H9 (cell line): Measurements from ENCODE around the gene FUT6. TPM values are rescaled to one million over a fixed set of nuclear protein-coding genes. Genes with fewer than 3 reads are reported as not detected.

Experiments
- DNase-seq: peaks from one replicate; pipeline ENCODE4 v3.0.0-alpha.2; 2017
- H2AFZ ChIP-seq: one replicate; pipeline ENCODE4 v1.6.1; 2013; ENCODE audit warnings: mild to moderate bottlenecking, low read length, control low read depth, moderate library complexity
- H2AK5ac ChIP-seq: 2 replicates; pipeline ENCODE4 v1.6.1; 2013; ENCODE audit warnings: low read length, control low read depth, mixed read lengths; ENCODE audit not compliant: insufficient read length
- H2BK120ac ChIP-seq: one replicate; pipeline ENCODE4 v1.6.1; 2013; ENCODE audit warnings: low read depth, mild to moderate bottlenecking, low read length, control low read depth, inconsistent platforms; ENCODE audit not compliant: poor library complexity, severe bottlenecking
- H2BK12ac ChIP-seq: 2 replicates; pipeline ENCODE4 v1.6.1; 2013; ENCODE audit warnings: low read length, control low read depth, mixed read lengths, low read depth; ENCODE audit not compliant: insufficient read length
- H2BK15ac ChIP-seq: 2 replicates; pipeline ENCODE4 v1.6.1; 2013; ENCODE audit warnings: low read depth, low read length, control low read depth
- H2BK20ac ChIP-seq: one replicate; pipeline ENCODE4 v1.6.1; 2013; ENCODE audit warnings: low read depth, mild to moderate bottlenecking, low read length, control low read depth, inconsistent platforms; ENCODE audit not compliant: poor library complexity, severe bottlenecking
- H2BK5ac ChIP-seq: 2 replicates; pipeline ENCODE4 v1.6.1; 2013; ENCODE audit warnings: low read length, control low read depth, mixed read lengths; ENCODE audit not compliant: insufficient read length
- H3K14ac ChIP-seq: 2 replicates; pipeline ENCODE4 v1.6.1; 2013; ENCODE audit warnings: low read length, control low read depth; ENCODE audit not compliant: insufficient read depth
- H3K18ac ChIP-seq: 2 replicates; pipeline ENCODE4 v1.6.1; 2013; ENCODE audit warnings: low read depth, mild to moderate bottlenecking, mixed read lengths, low read length, control low read depth; ENCODE audit not compliant: insufficient read length
- H3K23ac ChIP-seq: 2 replicates; pipeline ENCODE4 v1.6.1; 2013; ENCODE audit warnings: low read length, control low read depth, mixed read lengths, low read depth; ENCODE audit not compliant: insufficient read length
- H3K23me2 ChIP-seq: 2 replicates; pipeline ENCODE4 v1.6.1; 2013; ENCODE audit warnings: low read depth, mild to moderate bottlenecking, mixed read lengths, low read length, control low read depth; ENCODE audit not compliant: insufficient read length, poor library complexity, severe bottlenecking
- H3K27ac ChIP-seq: 2 replicates; pipeline ENCODE4 v1.5.1; 2013; ENCODE audit warnings: low read length, control low read depth, mixed read lengths, low read depth; ENCODE audit not compliant: insufficient read length
- H3K27me3 ChIP-seq: 2 replicates; pipeline ENCODE4 v1.6.1; 2013; ENCODE audit warnings: low read length, control low read depth, inconsistent platforms; ENCODE audit not compliant: insufficient read depth
- H3K4ac ChIP-seq: 2 replicates; pipeline ENCODE4 v1.6.1; 2013; ENCODE audit warnings: low read depth, mild to moderate bottlenecking, control low read depth, inconsistent platforms, low read length, moderate library complexity
- H3K4me1 ChIP-seq: 2 replicates; pipeline ENCODE4 v1.6.1; 2013; ENCODE audit warnings: low read length, control low read depth, inconsistent platforms; ENCODE audit not compliant: insufficient read depth
- H3K4me2 ChIP-seq: 2 replicates; pipeline ENCODE4 v1.6.1; 2013; ENCODE audit warnings: low read length, control low read depth, mixed read lengths; ENCODE audit not compliant: insufficient read length, insufficient read depth
- H3K56ac ChIP-seq: 2 replicates; pipeline ENCODE4 v1.6.1; 2013; ENCODE audit warnings: low read depth, mild to moderate bottlenecking, mixed read lengths, low read length, control low read depth; ENCODE audit not compliant: insufficient read length
- H3K79me1 ChIP-seq: 2 replicates; pipeline ENCODE4 v1.6.1; 2013; ENCODE audit warnings: low read depth, mild to moderate bottlenecking, moderate library complexity, low read length, control low read depth, inconsistent platforms; ENCODE audit not compliant: insufficient read depth, poor library complexity, severe bottlenecking
- H3K79me2 ChIP-seq: 2 replicates; pipeline ENCODE4 v1.6.1; 2013; ENCODE audit warnings: low read length, control low read depth, inconsistent platforms; ENCODE audit not compliant: insufficient read depth
- H3K9ac ChIP-seq: 2 replicates; pipeline ENCODE4 v1.6.1; 2013; ENCODE audit warnings: low read length, control low read depth, mixed read lengths; ENCODE audit not compliant: insufficient read length; ENCODE audit errors: extremely low read depth
- H3K9me3 ChIP-seq: one replicate; pipeline ENCODE4 v1.6.1; 2013; ENCODE audit warnings: low read depth, low read length, inconsistent platforms; ENCODE audit not compliant: control insufficient read depth
- H3T11ph ChIP-seq: one replicate; pipeline ENCODE4 v1.6.1; 2013; ENCODE audit warnings: mild to moderate bottlenecking, low read length, control low read depth, inconsistent platforms
- H4K20me1 ChIP-seq: one replicate; pipeline ENCODE4 v1.6.1; 2013; ENCODE audit not compliant: control insufficient read depth, insufficient read length, insufficient read depth
- H4K5ac ChIP-seq: 2 replicates; pipeline ENCODE4 v1.6.1; 2013; ENCODE audit warnings: low read depth, mild to moderate bottlenecking, mixed read lengths, low read length, control low read depth; ENCODE audit not compliant: insufficient read length
- H4K8ac ChIP-seq: replicated peaks from 2 replicates; pipeline ENCODE4 v1.6.1; 2013; ENCODE audit warnings: low read length, control low read depth, mixed read lengths, low read depth; ENCODE audit not compliant: insufficient read length
- H4K91ac ChIP-seq: 2 replicates; pipeline ENCODE4 v1.6.1; 2013; ENCODE audit warnings: low read depth, mild to moderate bottlenecking, moderate library complexity, mixed read lengths, low read length, control low read depth; ENCODE audit not compliant: insufficient read length
- H3K27ac Mint-ChIP-seq, 3 experiments: 2 replicates in 2 of 3; 3 replicates in 1 of 3; pipeline ENCODE4 v1.8.0; 2020 to 2021; ENCODE audit warnings: mixed read lengths in 3 of 3, mild to moderate bottlenecking in 1 of 3, moderate library complexity in 1 of 3
- H3K27me3 Mint-ChIP-seq: 2 replicates; pipeline ENCODE4 v1.8.0; 2021; ENCODE audit warnings: low read depth, mild to moderate bottlenecking, moderate library complexity, mixed read lengths
- H3K36me3 Mint-ChIP-seq, 3 experiments: 2 replicates in 2 of 3; 3 replicates in 1 of 3; pipeline ENCODE4 v1.8.0; 2020 to 2021; ENCODE audit warnings: low read depth in 3 of 3, mixed read lengths in 3 of 3; ENCODE audit not compliant: insufficient read depth in 1 of 3
- H3K4me1 Mint-ChIP-seq, 2 experiments: 2 replicates each; pipeline ENCODE4 v1.8.0; 2020; ENCODE audit warnings: mixed read lengths in 2 of 2
- H3K4me3 Mint-ChIP-seq, 2 experiments: 2 replicates in 1 of 2; 3 replicates in 1 of 2; pipeline ENCODE4 v1.8.0; 2020 to 2021; ENCODE audit warnings: mild to moderate bottlenecking in 2 of 2, mixed read lengths in 2 of 2, moderate library complexity in 1 of 2
- H3K9me3 Mint-ChIP-seq, 2 experiments: 2 replicates in 1 of 2; 3 replicates in 1 of 2; pipeline ENCODE4 v1.8.0; 2020; ENCODE audit warnings: mild to moderate bottlenecking in 2 of 2, mixed read lengths in 2 of 2, moderate library complexity in 1 of 2
- CTCF ChIP-seq: fragments of 200-600 bp; sonication (generic); conservative IDR thresholded peaks from 3 replicates; pipeline ENCODE4 v1.8.0; 2021; ENCODE audit warnings: antibody characterized with exemption, mild to moderate bottlenecking
- WGBS: extraction: QIAGEN DNeasy Blood & Tissue Kit; methylation state at CpG from one replicate; pipeline ENCODE4 v1.1.7; 2013; ENCODE audit warnings: missing lambda C conversion rate, low lambda C conversion rate, mixed read lengths; ENCODE audit not compliant: insufficient read length; ENCODE audit errors: extremely low coverage; 5-methylcytosine and 5-hydroxymethylcytosine counted together
- total RNA-seq: library from RNA; stranded (reverse); gene quantifications from 2 replicates; pipeline ENCODE4 v1.2.1, GENCODE V29; 2021

The FUT6 gene
- total RNA-seq, 1 experiment from 2014 or later, result 0.13 TPM

- Mint-ChIP-seq H3K36me3 (no peaks in the 10 kb centered on the region), H3K27ac (peak overlapping the region in 1 of 3 experiments; percentile 86; a peak in 1 of 7 replicates), H3K27me3 (peaks cover 31% of the 10 kb centered on the region), H3K4me1 (no peaks in the 10 kb centered on the region; a peak in 1 of 4 replicates), H3K4me3 (no peak overlapping the region), H3K9me3 (no peaks in the 10 kb centered on the region)
- Histone ChIP-seq H3K4me1 (no peaks in the 10 kb centered on the region), H3K9me3 (no peaks in the 10 kb centered on the region), H2BK20ac (no peak overlapping the region), H4K20me1 (no peaks in the 10 kb centered on the region), H2BK5ac (no peak overlapping the region), H2BK12ac (no peak overlapping the region), H3K79me1 (no peaks in the 10 kb centered on the region), H2AK5ac (no peak overlapping the region), H4K91ac (no peak overlapping the region), H3K18ac (no peak overlapping the region), H3K4ac (no peak overlapping the region), H3K14ac (no peak overlapping the region), H3K4me2 (no peak overlapping the region), H3K79me2 (no peaks in the 10 kb centered on the region), H3K23me2 (no peaks in the 10 kb centered on the region), H4K8ac (no peak overlapping the region), H3T11ph (no peak overlapping the region), H2AFZ (no peak overlapping the region), H3K56ac (no peak overlapping the region), H4K5ac (no peak overlapping the region), H2BK15ac (no peak overlapping the region), H2BK120ac (no peak overlapping the region), H3K23ac (no peak overlapping the region), H3K27ac (no peak overlapping the region), H3K27me3 (no peaks in the 10 kb centered on the region), H3K9ac (no peak overlapping the region)
- no peak for DNase-seq
- TF ChIP-seq CTCF, result peak; percentile 43; the same call in 2 of the 3 replicates
- WGBS, result no CpG with 5 or more reads among the region's 14 CpGs
These were observed 25.4 kb upstream of the FUT6 start for GRCh38 chr19:5864725-5865486.
